NOMO-1 treated with DMSO at 0.1 percent for 48 hours (cell line): ENCODE measurements around the gene SCYGR6.

Experiments
- DNase-seq: peaks from one replicate; lab custom pipeline; 2025; ENCODE audit not compliant: unreplicated experiment; lab: John Stamatoyannopoulos, UW

Gene SCYGR6

GRCh38 chr2:227716501-227716900, 8.1 kb downstream of the SCYGR6 start:
- no peak for DNase-seq

GRCh38 chr2:227713291-227713690, 11.3 kb downstream of the SCYGR6 start:
- no peak for DNase-seq

- no peak for DNase-seq
Measured at GRCh38 chr2:227710986-227711385, 13.6 kb downstream of the SCYGR6 start.

- DNase-seq, result no peak
Measured at GRCh38 chr2:227707390-227707789, 17.2 kb downstream of the SCYGR6 start.

GRCh38 chr2:227706859-227707258, 17.7 kb downstream of the SCYGR6 start:
- no peak for DNase-seq

GRCh38 chr2:227703961-227704360, 20.6 kb downstream of the SCYGR6 start:
- DNase-seq, result no peak

GRCh38 chr2:227703280-227703732, 21.3 kb downstream of the SCYGR6 start:
- DNase-seq, result no peak

- no peak for DNase-seq
Measured at GRCh38 chr2:227701556-227701955, 23.0 kb downstream of the SCYGR6 start.

GRCh38 chr2:227696990-227697679, 27.4 kb downstream of the SCYGR6 start:
- no peak for DNase-seq

- no peak for DNase-seq
Measured at GRCh38 chr2:227687189-227687588, 37.4 kb downstream of the SCYGR6 start.

- DNase-seq, result no peak
Measured at GRCh38 chr2:227684258-227684657, 40.3 kb downstream of the SCYGR6 start.

- DNase-seq, result no peak
Measured at GRCh38 chr2:227677928-227678327, 46.6 kb downstream of the SCYGR6 start.

GRCh38 chr2:227674485-227674884, 50.1 kb downstream of the SCYGR6 start:
- DNase-seq, result no peak
